Mesenchymal stem cell (in vitro differentiated cells and primary cell): Measurements from ENCODE around the gene ZNF765. TPM values are rescaled to one million over a fixed set of nuclear protein-coding genes. Genes with fewer than 3 reads are reported as not detected.
"Not testable (repeated sequence)": the region's sequence is repeated elsewhere in the genome, so short reads cannot be mapped to it uniquely, and the experiment has no call there.

ENCODE experiments used
- DNase-seq: peaks from one replicate; pipeline ENCODE4 v3.0.0-alpha.2; 2013
- H2AFZ ChIP-seq: one replicate; pipeline ENCODE4 v1.6.1; 2013; ENCODE audit warnings: low read depth, mild to moderate bottlenecking, control low read depth, inconsistent platforms, low read length, moderate library complexity
- H2AK5ac ChIP-seq: 2 replicates; pipeline ENCODE4 v1.6.1; 2013; ENCODE audit warnings: low read length, moderate library complexity, mild to moderate bottlenecking, inconsistent platforms; ENCODE audit not compliant: severe bottlenecking
- H2BK120ac ChIP-seq: one replicate; pipeline ENCODE4 v1.6.1; 2013; ENCODE audit warnings: low read depth, mild to moderate bottlenecking, inconsistent platforms, low read length, moderate library complexity
- H2BK12ac ChIP-seq, 2 experiments: one replicate each; pipeline ENCODE4 v1.6.1; 2013; ENCODE audit warnings: inconsistent platforms in 2 of 2, low read length in 2 of 2, mild to moderate bottlenecking in 2 of 2, moderate library complexity in 2 of 2, control low read depth in 1 of 2
- H2BK15ac ChIP-seq: one replicate; pipeline ENCODE4 v1.6.1; 2013; ENCODE audit warnings: mild to moderate bottlenecking, low read depth, inconsistent platforms; ENCODE audit not compliant: poor library complexity, severe bottlenecking
- H2BK5ac ChIP-seq: 2 replicates; pipeline ENCODE4 v1.6.1; 2013; ENCODE audit warnings: low read depth, mild to moderate bottlenecking, low read length, control low read depth, inconsistent platforms; ENCODE audit not compliant: poor library complexity, severe bottlenecking
- H3K14ac ChIP-seq, 2 experiments: one replicate each; pipeline ENCODE4 v1.6.1; 2013; ENCODE audit warnings: inconsistent platforms in 2 of 2, low read length in 2 of 2, control low read depth in 1 of 2, mild to moderate bottlenecking in 1 of 2, moderate library complexity in 1 of 2
- H3K18ac ChIP-seq, 2 experiments: one replicate each; pipeline ENCODE4 v1.6.1; 2013; ENCODE audit warnings: inconsistent platforms in 2 of 2, low read length in 2 of 2, control low read depth in 1 of 2, low read depth in 1 of 2, mild to moderate bottlenecking in 1 of 2
- H3K23ac ChIP-seq, 2 experiments: one replicate each; pipeline ENCODE4 v1.6.1; 2013; ENCODE audit warnings: inconsistent platforms in 2 of 2, low read length in 2 of 2, mild to moderate bottlenecking in 2 of 2, moderate library complexity in 2 of 2, control low read depth in 1 of 2
- H3K27ac ChIP-seq: 2 replicates; pipeline ENCODE4 v1.5.1; 2013; ENCODE audit warnings: mild to moderate bottlenecking, moderate library complexity, low read length, control low read depth, inconsistent platforms; ENCODE audit not compliant: poor library complexity, severe bottlenecking
- H3K27me3 ChIP-seq, 2 experiments: 2 replicates each; pipeline versions ENCODE4 v1.6.1 to v1.7.0; 2013; ENCODE audit warnings: low read length in 2 of 2, mild to moderate bottlenecking in 2 of 2, moderate library complexity in 2 of 2, control low read depth in 1 of 2, inconsistent platforms in 1 of 2; ENCODE audit not compliant: control insufficient read depth in 1 of 2, insufficient read depth in 1 of 2
- H3K36me3 ChIP-seq, 2 experiments: 2 replicates each; pipeline versions ENCODE4 v1.6.1 to v1.7.0; 2013; ENCODE audit warnings: low read length in 2 of 2, control low read depth in 1 of 2, inconsistent platforms in 1 of 2, low read depth in 1 of 2, mild to moderate bottlenecking in 1 of 2; ENCODE audit not compliant: insufficient read depth in 2 of 2, control insufficient read depth in 1 of 2
- H3K4ac ChIP-seq, 2 experiments: one replicate each; pipeline ENCODE4 v1.6.1; 2013; ENCODE audit warnings: inconsistent platforms in 2 of 2, low read length in 2 of 2, mild to moderate bottlenecking in 2 of 2, moderate library complexity in 2 of 2, control low read depth in 1 of 2, low read depth in 1 of 2
- H3K4me1 ChIP-seq: 2 replicates; pipeline ENCODE4 v1.6.1; 2013; ENCODE audit warnings: low read depth, low read length, control low read depth; ENCODE audit not compliant: control insufficient read depth, insufficient read depth
- H3K4me2 ChIP-seq: 2 replicates; pipeline ENCODE4 v1.6.1; 2013; ENCODE audit warnings: low read length, mild to moderate bottlenecking, inconsistent platforms; ENCODE audit not compliant: poor library complexity, severe bottlenecking
- H3K4me3 ChIP-seq, 2 experiments: 2 replicates each; pipeline versions ENCODE4 v1.5.1 to v1.7.0; 2013; ENCODE audit warnings: low read length in 2 of 2, mild to moderate bottlenecking in 2 of 2, control low read depth in 1 of 2, low read depth in 1 of 2; ENCODE audit not compliant: insufficient read depth in 1 of 2
- H3K79me1 ChIP-seq: replicated peaks from 2 replicates; pipeline ENCODE4 v1.6.1; 2013; ENCODE audit warnings: mild to moderate bottlenecking, control low read depth, low read length, inconsistent platforms; ENCODE audit not compliant: poor library complexity, severe bottlenecking
- H3K9ac ChIP-seq: 2 replicates; pipeline ENCODE4 v1.7.0; 2013; ENCODE audit warnings: mild to moderate bottlenecking, low read length, moderate library complexity
- H3K9me3 ChIP-seq: 2 replicates; pipeline ENCODE4 v1.7.0; 2013; ENCODE audit warnings: mild to moderate bottlenecking, low read length; ENCODE audit not compliant: control insufficient read depth
- H4K8ac ChIP-seq: one replicate; pipeline ENCODE4 v1.6.1; 2013; ENCODE audit warnings: inconsistent platforms, mild to moderate bottlenecking, low read length, moderate library complexity
- H4K91ac ChIP-seq: one replicate; pipeline ENCODE4 v1.6.1; 2013; ENCODE audit warnings: mild to moderate bottlenecking, low read length, inconsistent platforms
- WGBS: methylation state at CpG from one replicate; pipeline ENCODE4 v1.1.7; 2013; ENCODE audit warnings: mixed read lengths; 5-methylcytosine and 5-hydroxymethylcytosine counted together
- polyA plus RNA-seq, 2 experiments: library from polyadenylated mRNA; stranded (reverse); fragments of 200-250 nt; gene quantifications; one replicate each; pipeline ENCODE4 v1.2.3, GENCODE V29; 2013

ZNF765 gene
- 2.9 TPM for polyA plus RNA-seq (2013, experiment 1 of 2)
- 3.2 TPM for polyA plus RNA-seq (2013, experiment 2 of 2)

DNA sequence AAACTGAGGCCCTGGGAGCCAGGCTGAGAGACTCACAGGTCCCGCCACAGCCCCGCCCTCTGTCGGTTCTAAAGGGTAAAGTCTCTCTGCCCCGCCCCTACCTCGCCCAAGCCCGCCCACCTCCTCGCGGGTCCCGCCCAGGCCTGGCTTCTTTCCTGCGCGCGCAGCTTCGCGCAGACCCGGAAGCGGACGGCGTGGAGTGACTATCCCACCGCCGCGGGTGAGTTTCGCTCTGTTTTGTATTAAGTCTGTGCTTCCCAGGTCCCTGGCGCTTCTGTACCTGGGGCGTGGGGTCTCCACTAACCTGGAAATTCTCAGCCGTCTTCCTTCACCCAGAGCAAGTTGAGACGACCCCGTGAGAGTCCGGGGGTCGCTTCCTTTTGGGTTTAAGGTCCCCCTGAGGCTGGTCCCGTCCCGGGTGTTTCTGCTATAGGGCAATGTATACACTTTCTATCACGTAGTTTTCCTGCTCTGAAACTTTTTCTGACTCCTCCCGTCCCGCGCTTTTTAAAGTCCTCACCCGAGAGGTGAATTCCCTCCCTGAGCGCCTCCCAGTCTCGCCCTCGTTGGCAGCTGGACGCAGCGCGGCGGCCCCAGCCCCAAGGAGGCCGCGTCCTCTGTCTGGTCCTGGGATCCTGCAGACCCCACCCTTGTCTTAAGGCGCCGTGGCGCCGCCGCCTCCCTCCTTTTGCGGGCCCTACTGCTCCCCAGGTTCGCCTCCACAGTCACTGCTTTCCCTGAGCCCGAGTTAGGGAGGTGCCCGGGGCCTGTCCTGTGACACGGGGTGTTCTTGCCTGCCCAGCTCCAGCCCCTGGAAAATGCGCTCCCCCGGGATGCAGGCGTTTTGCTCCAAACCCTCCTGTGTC is at the start of gene ZNF765:
Gene ZNF765 (plus strand): TSS at position 176 of the 866 bp plus-strand sequence. CDS start 2,867 bp downstream, outside the sequence.
- H4K8ac ChIP-seq: peak within 1 kb of the TSS; percentile 5
- no peak within 1 kb of the TSS for H2BK120ac ChIP-seq
- H3K36me3 ChIP-seq: peaks cover 16 to 23% of the 10 kb centered on the region in 2 experiments
- DNase-seq: peak; percentile 91
- H3K4me2 ChIP-seq: peak within 1 kb of the TSS; percentile 96
- H3K9ac ChIP-seq: peak within 1 kb of the TSS; percentile 95
- WGBS: under 1% methylated on average over 56 of the region's 58 CpGs
- peak within 1 kb of the TSS; percentile 49 for H2AFZ ChIP-seq
- H3K27me3 ChIP-seq: no peaks in the 10 kb centered on the region
- H3K27ac ChIP-seq: peak within 1 kb of the TSS; percentile 53
- H3K4me1 ChIP-seq: peaks cover 7% of the 10 kb centered on the region
- peaks cover 7% of the 10 kb centered on the region for H3K9me3 ChIP-seq
- no peak within 1 kb of the TSS for H4K91ac ChIP-seq
- no peak within 1 kb of the TSS for H3K4ac ChIP-seq
- no peak within 1 kb of the TSS for H2BK5ac ChIP-seq
- H3K14ac ChIP-seq: no peak within 1 kb of the TSS
- no peak within 1 kb of the TSS for H2AK5ac ChIP-seq
- H2BK15ac ChIP-seq: no peak within 1 kb of the TSS
- peaks cover 12% of the 10 kb centered on the region for H3K79me1 ChIP-seq
- H3K18ac ChIP-seq: peak within 1 kb of the TSS; percentile 8 to 65
- no peak within 1 kb of the TSS for H2BK12ac ChIP-seq
- peak within 1 kb of the TSS; percentile 60 to 83 for H3K23ac ChIP-seq
- peak within 1 kb of the TSS; percentile 74 to 91 for H3K4me3 ChIP-seq

DNA sequence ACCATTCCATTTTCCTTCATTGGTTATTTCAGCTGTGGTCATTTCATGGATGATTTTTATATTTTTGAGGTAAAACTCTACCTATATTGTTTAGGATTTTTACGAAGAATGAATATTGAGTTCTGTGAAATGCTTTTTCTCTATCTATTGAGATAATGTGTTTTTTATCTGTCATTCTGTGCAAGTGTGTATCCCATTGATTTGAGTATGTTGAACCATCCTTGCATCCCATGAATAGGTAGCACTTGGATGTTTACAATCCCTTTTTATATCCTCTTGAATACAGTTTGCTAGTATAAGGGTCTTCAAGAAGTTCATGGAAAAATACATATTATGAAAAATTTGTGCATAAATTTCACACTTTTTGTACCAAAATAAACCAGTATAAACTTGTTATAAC is 39.2 kb upstream of the ZNF765 start:
- peaks cover 11 to 34% of the 10 kb centered on the region in 2 experiments for H3K36me3 ChIP-seq
- H3K9ac ChIP-seq: no peak overlapping the region
- no peak overlapping the region for H3K4me2 ChIP-seq
- no peak overlapping the region for H2BK5ac ChIP-seq
- no peak overlapping the region for H3K14ac ChIP-seq
- no peak overlapping the region for H2BK120ac ChIP-seq
- H3K23ac ChIP-seq: no peak overlapping the region
- DNase-seq: no peak
- H4K8ac ChIP-seq: no peak overlapping the region
- no peak overlapping the region for H3K18ac ChIP-seq
- no peak overlapping the region for H2BK15ac ChIP-seq
- H4K91ac ChIP-seq: no peak overlapping the region
- no peaks in the 10 kb centered on the region for H3K79me1 ChIP-seq
- H2AK5ac ChIP-seq: no peak overlapping the region
- no peaks in the 10 kb centered on the region for H3K4me1 ChIP-seq
- no peak overlapping the region for H3K27ac ChIP-seq
- H3K9me3 ChIP-seq: peaks cover 62% of the 10 kb centered on the region
- no peaks in the 10 kb centered on the region for H3K27me3 ChIP-seq
- no peak overlapping the region for H2AFZ ChIP-seq
- WGBS: 100% methylated on average over 1 of the region's 1 CpG
- no peak overlapping the region for H3K4ac ChIP-seq
- no peak overlapping the region for H3K4me3 ChIP-seq
- H2BK12ac ChIP-seq: no peak overlapping the region

DNA sequence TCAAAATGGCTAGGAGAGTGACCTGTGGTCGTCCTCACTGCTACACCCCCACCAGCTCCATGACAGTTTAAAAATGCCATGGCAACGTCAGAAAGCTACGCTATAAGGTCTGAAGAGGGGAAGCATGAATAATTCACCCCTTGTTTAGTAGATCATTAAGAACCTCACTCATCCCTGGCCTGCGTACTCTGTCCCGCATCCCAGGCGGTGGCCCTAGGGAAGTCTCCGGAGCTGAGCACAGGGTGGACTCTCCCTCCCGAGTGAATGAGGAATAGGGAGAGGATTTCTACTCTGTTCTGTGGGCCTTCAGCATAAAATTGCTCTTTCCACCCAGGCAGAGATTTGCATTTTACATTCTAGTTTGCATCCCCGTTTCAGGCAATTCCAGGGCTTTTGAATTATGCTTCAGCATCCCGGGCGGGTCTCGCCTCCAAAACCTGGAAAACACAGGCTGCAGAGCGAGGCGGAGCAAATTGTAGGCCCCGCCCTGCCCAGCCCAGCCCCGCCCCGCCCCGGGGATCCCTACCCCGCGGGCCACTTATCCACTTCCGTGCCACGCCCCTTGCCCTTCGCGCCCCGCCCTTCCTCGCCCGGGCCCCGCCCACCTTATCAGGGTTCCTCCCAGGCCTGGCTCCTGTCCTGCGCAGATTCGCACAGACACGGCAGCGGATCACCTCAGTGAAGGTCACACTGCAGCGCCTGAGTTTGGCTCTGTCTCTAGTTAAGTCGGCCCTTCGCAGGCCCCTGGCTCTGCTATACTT is 36.9 kb upstream of the ZNF765 start:
- H2BK12ac ChIP-seq: no peak overlapping the region
- 77% methylated on average over 33 of the region's 35 CpGs for WGBS
- no peak overlapping the region for H2BK120ac ChIP-seq

DNA sequence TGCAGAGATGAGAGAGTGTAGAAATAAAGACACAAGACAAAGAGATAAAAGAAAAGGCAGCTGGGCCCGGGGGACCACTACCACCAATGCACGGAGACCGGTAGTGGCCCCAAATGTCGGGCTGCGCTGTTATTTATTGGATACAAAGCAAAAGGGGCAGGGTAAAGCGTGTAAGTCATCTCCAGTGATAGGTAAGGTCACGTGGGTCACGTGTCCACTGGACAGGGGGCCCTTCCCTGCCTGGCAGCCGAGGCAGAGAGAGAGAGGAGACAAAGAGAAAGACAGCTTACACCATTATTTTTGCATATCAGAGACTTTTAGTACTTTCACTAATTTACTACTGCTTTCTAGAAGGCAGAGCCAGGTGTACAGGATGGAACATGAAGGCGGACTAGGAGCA is 34.9 kb upstream of the ZNF765 start:
- not testable (repeated sequence) for H3K79me1 ChIP-seq, H3K18ac ChIP-seq, H3K36me3 ChIP-seq, DNase-seq, H2AFZ ChIP-seq, H3K9ac ChIP-seq, H4K8ac ChIP-seq, H2BK5ac ChIP-seq, H3K27me3 ChIP-seq, H3K4me3 ChIP-seq, H3K27ac ChIP-seq, H2AK5ac ChIP-seq, H3K4ac ChIP-seq, H2BK12ac ChIP-seq, H3K4me1 ChIP-seq, H2BK120ac ChIP-seq, H3K23ac ChIP-seq, H2BK15ac ChIP-seq, H3K4me2 ChIP-seq, H4K91ac ChIP-seq, H3K14ac ChIP-seq
- WGBS: 90% methylated on average over 6 of the region's 10 CpGs
- H3K9me3 ChIP-seq: peaks cover 20% of the 10 kb centered on the region

More for the DNA sequence above, 36.9 kb upstream of the ZNF765 start:
- Histone ChIP-seq H3K9me3 (peaks cover 40% of the 10 kb centered on the region), H3K9ac (no peak overlapping the region), H3K36me3 (peaks cover 6 to 11% of the 10 kb centered on the region in 2 experiments), H2AFZ (no peak overlapping the region), H3K18ac (no peak overlapping the region), H3K14ac (no peak overlapping the region), H3K4ac (no peak overlapping the region), H3K79me1 (no peaks in the 10 kb centered on the region), H3K4me2 (no peak overlapping the region), H2BK5ac (no peak overlapping the region), H3K27ac (no peak overlapping the region), H3K4me3 (peak overlapping the region in 1 of 2 experiments; percentile 37), H4K8ac (no peak overlapping the region), H2BK15ac (no peak overlapping the region), H4K91ac (peak overlapping the region; percentile 39), H3K27me3 (no peaks in the 10 kb centered on the region), H2AK5ac (no peak overlapping the region), H3K23ac (no peak overlapping the region), H3K4me1 (no peaks in the 10 kb centered on the region)
- no peak for DNase-seq
